Measurements from ENCODE around the gene ITGA5.

GRCh38 chr12:54394986-54395385 is 24.1 kb downstream of the ITGA5 start:
- no peak for TF ChIP-seq CTCF (IDR thresholded peaks at IDR 0.05; ENCODE audit: borderline replicate concordance, extremely low read depth, low read length, poor library complexity, severe bottlenecking)
- no peak for TF ChIP-seq EZH2 (IDR thresholded peaks at IDR 0.05; ENCODE audit: borderline replicate concordance, low read depth, low read length, severe bottlenecking)
